NCI-H1436 (cell line): ENCODE results near the gene FARS2.

Experiments used
- DNase-seq: peaks from one replicate; lab custom pipeline; 2025; lab: John Stamatoyannopoulos, UW

The FARS2 gene

GRCh38 chr6:5587648-5588047 lies 326.3 kb downstream of the FARS2 start:
- no peak for DNase-seq

GRCh38 chr6:5589422-5590141 lies 328.3 kb downstream of the FARS2 start:
- DNase-seq = no peak

- no peak for DNase-seq
Observed at GRCh38 chr6:5590187-5590586, 328.9 kb downstream of the FARS2 start.

GRCh38 chr6:5592886-5593519 lies 331.7 kb downstream of the FARS2 start:
- no peak for DNase-seq

GRCh38 chr6:5595184-5595583 lies 333.9 kb downstream of the FARS2 start:
- no peak for DNase-seq

GRCh38 chr6:5597413-5597812 lies 336.1 kb downstream of the FARS2 start:
- no peak for DNase-seq

- no peak for DNase-seq
Observed at GRCh38 chr6:5598123-5598522, 336.8 kb downstream of the FARS2 start.

GRCh38 chr6:5599127-5599526 lies 337.8 kb downstream of the FARS2 start:
- DNase-seq = no peak

GRCh38 chr6:5605937-5606336 lies 344.6 kb downstream of the FARS2 start:
- no peak for DNase-seq

- no peak for DNase-seq
Observed at GRCh38 chr6:5606546-5606945, 345.2 kb downstream of the FARS2 start.

GRCh38 chr6:5610640-5611039 lies 349.3 kb downstream of the FARS2 start:
- no peak for DNase-seq

GRCh38 chr6:5617179-5617578 lies 355.9 kb downstream of the FARS2 start:
- DNase-seq = no peak

GRCh38 chr6:5619249-5619648 lies 357.9 kb downstream of the FARS2 start:
- DNase-seq = no peak

GRCh38 chr6:5622276-5623005 lies 361.1 kb downstream of the FARS2 start:
- DNase-seq = no peak

GRCh38 chr6:5623769-5624168 lies 362.5 kb downstream of the FARS2 start:
- DNase-seq = no peak

GRCh38 chr6:5624256-5624655 lies 362.9 kb downstream of the FARS2 start:
- DNase-seq = no peak

GRCh38 chr6:5626727-5627426 lies 365.6 kb downstream of the FARS2 start:
- no peak for DNase-seq

GRCh38 chr6:5630636-5631035 lies 369.3 kb downstream of the FARS2 start:
- no peak for DNase-seq

- no peak for DNase-seq
Observed at GRCh38 chr6:5632348-5632935, 371.1 kb downstream of the FARS2 start.

- no peak for DNase-seq
Observed at GRCh38 chr6:5634525-5634924, 373.2 kb downstream of the FARS2 start.

- DNase-seq = peak; percentile 5
Observed at GRCh38 chr6:5636210-5637030, 375.1 kb downstream of the FARS2 start.
